Ovary (tissue), 9 donors: ENCODE results near the gene UBE2L6. TPM values are rescaled to one million over a fixed set of nuclear protein-coding genes. Genes with fewer than 3 reads are reported as not detected.

Source experiments
- DNase-seq, 5 donors: peaks; one replicate each; pipeline ENCODE4 v3.0.0-alpha.2; 2019 to 2020
- H3K27ac ChIP-seq, 2 donors: fragments of 200-600 bp; one replicate each; pipeline versions ENCODE4 v1.5.1 to v1.8.0; 2019 to 2022
- H3K27me3 ChIP-seq: fragments of 200-600 bp; one replicate; pipeline ENCODE4 v1.8.0; 2022
- H3K36me3 ChIP-seq: fragments of 200-600 bp; sonication (generic); one replicate; pipeline ENCODE4 v1.5.1; 2019
- H3K4me1 ChIP-seq: one replicate; pipeline ENCODE4 v1.8.1; 2013; ENCODE audit warnings: mild to moderate bottlenecking, moderate library complexity; ENCODE audit not compliant: insufficient read depth
- H3K4me3 ChIP-seq: fragments of 200-600 bp; sonication (generic); one replicate; pipeline ENCODE4 v1.5.1; 2017
- H3K9me3 ChIP-seq, 2 donors: fragments of 200-600 bp in 1 of 2; sonication (generic) in 1 of 2; one replicate each; pipeline versions ENCODE4 v1.5.1 to v1.8.1; 2013 to 2019; ENCODE audit warnings: mild to moderate bottlenecking in 1 of 2, moderate library complexity in 1 of 2
- EP300 ChIP-seq: sonication (generic); formaldehyde crosslinking; IDR thresholded peaks from one replicate; pipeline ENCODE4 v1.6.1; 2017; ENCODE audit warnings: antibody characterized with exemption
- POLR2A ChIP-seq: fragments of 450-650 bp; IDR thresholded peaks from one replicate; pipeline ENCODE4 v1.6.1; 2017; ENCODE audit warnings: antibody characterized with exemption, mild to moderate bottlenecking, moderate library complexity
- WGBS, 3 donors: extraction: QIAGEN DNeasy Blood & Tissue Kit in 1 of 3; methylation state at CpG; one replicate each; pipeline versions ENCODE4 v1.1.5 to v1.1.7; 2013 to 2017; 5-methylcytosine and 5-hydroxymethylcytosine counted together
- intact Hi-C, 4 donors: fragments of 100-400 bp; cut with DNase I; formaldehyde crosslinking; loops; one replicate each; pipeline versions ENCODE4 v1.11.0 to v1.15.1; 2022 to 2023
- polyA plus RNA-seq, 2 donors: library from polyadenylated mRNA; stranded (reverse); fragments of 200-250 nt in 1 of 2; fragments of 350-450 nt in 1 of 2; fragmentation: Illumina TruSeq in 1 of 2; extraction: RNeasy Lipid Tissue Mini Kit (QIAGEN cat#74804) in 1 of 2; gene quantifications; one replicate each; pipeline ENCODE4 v1.2.3, GENCODE V29; 2013 to 2014
- total RNA-seq, 7 donors: library from RNA; depleted of rRNA in 2 of 7; stranded (reverse); fragments of >200 nt in 2 of 7; fragmentation: NEBNext Ultra II Directional in 3 of 7; extraction: Animal tissue kit (Norgen Biotek cat#: 25700) in 3 of 7; gene quantifications; one replicate each; pipeline versions ENCODE4 v1.1.0 to v1.2.4, GENCODE V29; 2016 to 2023
- TF ChIP-seq, protein P1 (sequence below), 3 donors: fragments of 450-650 bp in 2 of 3; fragments of 200-600 bp in 1 of 3; IDR thresholded peaks; one replicate each; pipeline versions ENCODE4 v1.5.1 to v1.8.0; 2016 to 2022; ENCODE audit warnings: antibody characterized with exemption in 3 of 3, mild to moderate bottlenecking in 1 of 3
- donor health status: DM: no; HTN: no; CAD: no; lungs with moderate emphysema.
- donor health status: DM: no; HTN: no; CAD: no.
- donor health status: Bipolar disorder and iron deficiency.
- donor health status: DM: yes; HTN: yes; CAD: no.
- donor health status: DM: no; HTN: no; CAD: no.
- donor health status: DM: yes; HTN: yes; CAD: no.

Gene UBE2L6
- total and polyA plus RNA-seq, 9 donors, result 27.2 to 114 (median 59.7) TPM

- WGBS, 3 donors, result 88 to 92% (median 90%) methylated on average over 2 of the region's 2 CpGs
- intact Hi-C loops, result loop anchor here in 2 of 4 donors (5.0 to 10.0 kb wide), 2 partner anchors 59 to 66 kb away; partner anchors contain the start of gene RTN4RL2 (in 1 of the 2)
- Histone ChIP-seq H3K4me1 (no peaks in the 10 kb centered on the region), H3K27ac (no peak overlapping the region), H3K9me3 (no peaks in the 10 kb centered on the region), H3K27me3 (no peaks in the 10 kb centered on the region), H3K36me3 (no peaks in the 10 kb centered on the region), H3K4me3 (no peak overlapping the region)
- TF ChIP-seq, protein P1, sequence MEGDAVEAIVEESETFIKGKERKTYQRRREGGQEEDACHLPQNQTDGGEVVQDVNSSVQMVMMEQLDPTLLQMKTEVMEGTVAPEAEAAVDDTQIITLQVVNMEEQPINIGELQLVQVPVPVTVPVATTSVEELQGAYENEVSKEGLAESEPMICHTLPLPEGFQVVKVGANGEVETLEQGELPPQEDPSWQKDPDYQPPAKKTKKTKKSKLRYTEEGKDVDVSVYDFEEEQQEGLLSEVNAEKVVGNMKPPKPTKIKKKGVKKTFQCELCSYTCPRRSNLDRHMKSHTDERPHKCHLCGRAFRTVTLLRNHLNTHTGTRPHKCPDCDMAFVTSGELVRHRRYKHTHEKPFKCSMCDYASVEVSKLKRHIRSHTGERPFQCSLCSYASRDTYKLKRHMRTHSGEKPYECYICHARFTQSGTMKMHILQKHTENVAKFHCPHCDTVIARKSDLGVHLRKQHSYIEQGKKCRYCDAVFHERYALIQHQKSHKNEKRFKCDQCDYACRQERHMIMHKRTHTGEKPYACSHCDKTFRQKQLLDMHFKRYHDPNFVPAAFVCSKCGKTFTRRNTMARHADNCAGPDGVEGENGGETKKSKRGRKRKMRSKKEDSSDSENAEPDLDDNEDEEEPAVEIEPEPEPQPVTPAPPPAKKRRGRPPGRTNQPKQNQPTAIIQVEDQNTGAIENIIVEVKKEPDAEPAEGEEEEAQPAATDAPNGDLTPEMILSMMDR (IDR thresholded peaks at IDR 0.05), result no peak
- TF ChIP-seq POLR2A (no peak), EP300 (no peak)
- no peak for DNase-seq
Measured at GRCh38 chr11:57521116-57521515, 46.4 kb downstream of the UBE2L6 start.

- no peak for DNase-seq
- H3K4me1 ChIP-seq, result no peaks in the 10 kb centered on the region
- H3K9me3 ChIP-seq, result no peaks in the 10 kb centered on the region
- WGBS, 3 donors, result 7 to 11% (median 10%) methylated on average over 5 of the region's 5 CpGs
- H3K27me3 ChIP-seq, result no peaks in the 10 kb centered on the region
- intact Hi-C loops, result no loop called here
- TF ChIP-seq EP300 (no peak), POLR2A (no peak)
- TF ChIP-seq, protein P1 (IDR thresholded peaks at IDR 0.05), result no peak
- peak overlapping the region; percentile 73 to 75 for H3K27ac ChIP-seq
- peak overlapping the region; percentile 91 for H3K4me3 ChIP-seq
- no peaks in the 10 kb centered on the region for H3K36me3 ChIP-seq
Measured at GRCh38 chr11:57516061-57516443, 51.4 kb downstream of the UBE2L6 start.

GRCh38 chr11:57515332-57516060, 52.0 kb downstream of the UBE2L6 start, which contains the start of gene SLC43A1:
SLC43A1 (minus strand) TSS chr11:57515702; CDS start chr11:57514111, 1,591 bp downstream.
- TF ChIP-seq EP300 (no peak), POLR2A (no peak)
- TF ChIP-seq, protein P1 (IDR thresholded peaks at IDR 0.05), result no peak
- Histone ChIP-seq H3K27ac (peak within 1 kb of the TSS; percentile 73 to 75), H3K27me3 (no peaks in the 10 kb centered on the region), H3K4me1 (no peaks in the 10 kb centered on the region), H3K36me3 (no peaks in the 10 kb centered on the region), H3K9me3 (no peaks in the 10 kb centered on the region), H3K4me3 (peak within 1 kb of the TSS; percentile 91)
- intact Hi-C loops, result no loop called here
- peak; percentile 68 to 81 (median 71) for DNase-seq
- WGBS, 3 donors, result 0% methylated on average over 65 to 66 of the region's 66 CpGs

DNA sequence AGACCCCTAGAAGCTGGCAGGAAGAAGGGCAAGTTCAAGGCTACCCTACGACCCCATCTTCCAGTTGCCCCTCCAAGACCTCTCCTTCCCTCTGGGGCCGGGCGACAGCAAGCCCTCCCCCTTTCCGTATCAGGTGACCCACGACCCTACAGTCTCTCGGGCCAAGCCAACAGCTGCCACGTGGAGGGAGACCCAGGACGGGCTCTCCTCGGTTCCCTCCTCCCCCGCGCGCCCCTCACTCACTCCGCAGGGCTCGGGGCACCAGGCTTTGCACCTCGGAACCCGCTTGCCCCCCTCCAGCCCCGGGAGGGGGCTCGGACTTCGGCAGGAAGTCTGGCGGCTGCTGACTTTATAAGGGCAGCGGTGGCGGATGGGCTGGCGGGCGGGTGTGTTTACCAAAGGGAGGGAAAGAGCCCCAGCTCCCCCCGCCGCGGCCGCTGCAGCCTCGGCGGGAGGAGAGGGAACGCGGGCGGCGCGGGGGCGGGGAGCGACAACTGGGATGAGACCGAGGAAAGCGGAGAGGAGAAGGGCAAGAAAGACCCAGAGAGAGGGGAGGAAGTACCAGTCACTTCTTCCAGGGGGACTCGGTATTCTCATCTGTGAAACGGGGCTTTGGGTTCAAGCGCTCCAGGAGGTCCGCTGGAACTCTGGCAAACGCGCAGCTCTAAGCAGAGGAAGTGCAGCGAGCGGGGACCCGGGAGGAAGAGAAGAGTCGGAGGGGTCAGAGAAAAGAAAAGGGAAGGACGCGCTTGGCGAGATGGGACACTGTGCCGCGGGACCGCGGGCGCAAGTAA, 52.7 kb downstream of the UBE2L6 start:
- intact Hi-C loops, result no loop called here
- H3K36me3 ChIP-seq, result no peaks in the 10 kb centered on the region
- peak overlapping the region; percentile 91 for H3K4me3 ChIP-seq
- no peaks in the 10 kb centered on the region for H3K27me3 ChIP-seq
- 0 to 1% (median 1%) methylated on average over 57 of the region's 57 CpGs for WGBS, 3 donors
- H3K27ac ChIP-seq, result peak overlapping the region; percentile 73 to 75
- H3K4me1 ChIP-seq, result no peaks in the 10 kb centered on the region
- DNase-seq, result peak; percentile 73 to 84 (median 76)
- no peaks in the 10 kb centered on the region for H3K9me3 ChIP-seq
- TF ChIP-seq POLR2A, result no peak
- no peak for TF ChIP-seq EP300
- TF ChIP-seq, protein P1 (IDR thresholded peaks at IDR 0.05), result no peak
